HTERT RPE-1 (cell line): ENCODE results near the gene NOL4.

Source experiments
- in situ Hi-C: fragments of 300-500 bp; cut with MboI; formaldehyde crosslinking; loops from 4 replicates; pipeline ENCODE4 v1.14.3; 2020; ENCODE audit warnings: low sequenced_read_pairs

NOL4 gene

DNA sequence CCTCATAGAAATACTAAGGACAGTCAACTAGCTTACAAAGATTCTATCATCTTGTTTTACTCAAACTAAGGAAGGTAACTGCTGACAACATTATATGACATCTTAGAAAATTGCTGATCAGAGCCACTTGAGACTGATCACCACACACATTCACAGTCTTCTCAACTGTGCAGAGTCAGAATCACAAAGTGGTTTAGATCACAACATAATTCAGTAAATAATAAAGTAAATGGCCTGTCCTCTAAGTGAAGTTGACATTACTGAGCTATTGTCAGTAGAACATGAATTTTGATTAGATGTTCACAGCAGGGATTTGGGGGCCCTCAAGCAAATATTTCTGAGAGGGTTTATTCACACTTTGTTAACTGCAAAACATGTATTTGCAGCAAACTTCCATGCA lies 28.5 kb downstream of the NOL4 start:
- in situ Hi-C loops = no loop called here

DNA sequence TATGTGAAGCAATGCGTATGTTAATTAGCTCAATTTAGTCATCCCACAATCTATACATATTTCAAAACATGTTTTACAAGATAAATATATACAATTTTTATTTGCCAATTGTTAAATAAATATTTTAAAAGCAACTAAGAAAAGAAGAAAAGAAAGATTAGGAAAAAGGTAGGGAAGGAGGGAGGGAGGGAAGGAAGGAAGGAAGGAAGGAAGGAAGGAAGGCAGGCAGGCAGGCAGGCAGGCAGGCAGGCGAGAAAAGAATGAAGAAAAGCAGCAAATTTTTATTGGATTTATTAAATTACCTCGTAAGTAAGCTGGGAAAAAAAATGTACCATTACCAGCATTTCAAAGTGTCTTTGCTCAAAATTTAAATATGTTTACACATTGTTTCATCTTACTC lies 30.5 kb downstream of the NOL4 start:
- in situ Hi-C loops = no loop called here

DNA sequence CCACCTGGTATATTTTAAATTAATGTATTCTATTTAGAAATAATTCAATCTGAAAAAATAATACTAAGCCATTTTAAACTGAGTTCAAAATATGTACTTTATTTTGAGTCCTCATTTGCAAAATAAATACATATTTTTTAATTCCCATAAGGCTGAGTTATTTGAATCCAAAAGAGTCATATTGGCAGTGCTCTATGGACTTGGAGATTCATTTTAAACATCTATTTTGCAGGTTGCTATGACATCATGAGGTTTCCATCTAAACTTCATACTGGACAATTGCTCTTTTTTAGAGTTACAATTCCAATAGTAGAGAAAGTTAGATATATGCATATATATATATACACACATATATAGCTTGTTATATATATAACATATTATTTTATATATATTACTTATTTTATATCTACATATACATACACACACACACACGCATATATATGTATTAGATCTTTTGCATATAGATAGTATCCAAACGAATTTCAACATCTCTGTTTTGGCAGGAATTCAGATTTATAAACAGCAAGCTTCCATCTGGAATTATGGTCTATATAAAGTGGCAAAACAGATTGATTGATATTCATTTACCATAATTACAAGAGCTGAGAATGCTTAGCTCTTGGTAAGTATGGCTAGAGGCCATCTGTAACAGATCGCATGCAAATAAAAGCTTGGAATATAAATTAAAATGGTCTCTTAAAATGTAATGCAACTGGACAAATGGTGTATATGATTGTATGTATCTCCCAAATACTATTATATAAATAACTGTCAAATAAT lies 34.9 kb downstream of the NOL4 start:
- in situ Hi-C loops = no loop called here
